Inflammatory macrophage (primary cell): ENCODE results near the gene DARS2.
"Not testable (repeated sequence)": the region's sequence is repeated elsewhere in the genome, so short reads cannot be mapped to it uniquely, and the experiment has no call there.

Experiments used
- DNase-seq, 2 donors: peaks; one replicate each; pipeline ENCODE4 v3.0.0-alpha.2; 2020 to 2022

DARS2 gene

GRCh38 chr1:173862769-173863223 lies 38.3 kb downstream of the DARS2 start:
- no peak for DNase-seq

GRCh38 chr1:173863224-173864161 lies 39.0 kb downstream of the DARS2 start:
- no peak for DNase-seq

- no peak for DNase-seq
Observed at GRCh38 chr1:173864179-173864867, 39.9 kb downstream of the DARS2 start.

- DNase-seq = no peak
Observed at GRCh38 chr1:173865468-173866164, 41.1 kb downstream of the DARS2 start.

- DNase-seq = no peak
Observed at GRCh38 chr1:173866413-173867115, 42.1 kb downstream of the DARS2 start.

- DNase-seq = no peak
Observed at GRCh38 chr1:173867141-173867752, 42.8 kb downstream of the DARS2 start.

GRCh38 chr1:173867753-173868265 lies 43.3 kb downstream of the DARS2 start, which contains the start of gene GAS5:
GAS5 (minus strand) TSS chr1:173867989.
- peak; percentile 99 for DNase-seq

GRCh38 chr1:173868266-173869020 lies 44.0 kb downstream of the DARS2 start, which contains the start of gene ZBTB37:
ZBTB37 (plus strand) TSS chr1:173868380; CDS start chr1:173870226, 1,846 bp downstream.
- peak in 1 of 2 donors; percentile 74 for DNase-seq

GRCh38 chr1:173869021-173869359 lies 44.5 kb downstream of the DARS2 start:
- DNase-seq = peak; percentile 27 to 49

GRCh38 chr1:173870252-173871075 lies 46.0 kb downstream of the DARS2 start:
- no peak for DNase-seq

- DNase-seq = no peak
Observed at GRCh38 chr1:173871091-173871490, 46.6 kb downstream of the DARS2 start.

- DNase-seq = no peak
Observed at GRCh38 chr1:173871500-173871899, 47.0 kb downstream of the DARS2 start.

- DNase-seq = no peak
Observed at GRCh38 chr1:173876732-173877131, 52.3 kb downstream of the DARS2 start.

- no peak for DNase-seq
Observed at GRCh38 chr1:173878251-173878650, 53.8 kb downstream of the DARS2 start.

GRCh38 chr1:173881117-173881516 lies 56.6 kb downstream of the DARS2 start:
- not testable (repeated sequence) for DNase-seq

GRCh38 chr1:173884701-173885100 lies 60.2 kb downstream of the DARS2 start:
- DNase-seq = no peak

GRCh38 chr1:173886746-173887611 lies 62.5 kb downstream of the DARS2 start:
- DNase-seq = no peak

- DNase-seq = no peak
Observed at GRCh38 chr1:173887627-173888026, 63.2 kb downstream of the DARS2 start.

GRCh38 chr1:173888749-173889148 lies 64.3 kb downstream of the DARS2 start:
- DNase-seq = no peak
